ENCODE data around the gene OLFM1.

OLFM1 gene

GRCh38 chr9:135122316-135122715 lies 34.8 kb downstream of the OLFM1 start:
- Histone ChIP-seq H3K4me1 (ENCODE audit: insufficient read depth, low read length) (no peaks in the 10 kb centered on the region), H3K27ac (ENCODE audit: low read length) (no peak overlapping the region), H3K79me2 (ENCODE audit: insufficient read depth, low read length) (no peaks in the 10 kb centered on the region), H3K9ac (ENCODE audit: low read depth, low read length) (no peak overlapping the region), H3K9me3 (ENCODE audit: insufficient read depth, low read length, severe bottlenecking) (peaks cover 4% of the 10 kb centered on the region), H3K4me2 (ENCODE audit: insufficient read depth, low read length) (no peak overlapping the region), H3K27me3 (ENCODE audit: insufficient read depth, low read length, poor library complexity) (no peaks in the 10 kb centered on the region), H4K20me1 (ENCODE audit: insufficient read depth, low read length) (no peaks in the 10 kb centered on the region), H3K36me3 (ENCODE audit: insufficient read depth, low read length) (no peaks in the 10 kb centered on the region), H3K4me3 (ENCODE audit: low read depth in 1 of 2, low read length in 2 of 2) (no peak overlapping the region), H2AFZ (ENCODE audit: low read depth, low read length) (no peak overlapping the region)
- TF ChIP-seq EZH2 (IDR thresholded peaks at IDR 0.05; ENCODE audit: borderline replicate concordance, low read depth, low read length, severe bottlenecking) (no peak), CTCF (IDR thresholded peaks at IDR 0.05; ENCODE audit: borderline replicate concordance, extremely low read depth, low read length, poor library complexity, severe bottlenecking) (no peak)
- ATAC-seq (ENCODE audit: insufficient read depth, low read depth) (no peak), DNase-seq (no peak)

GRCh38 chr9:135123126-135123772 lies 35.8 kb downstream of the OLFM1 start:
- Histone ChIP-seq H3K36me3 (ENCODE audit: insufficient read depth, low read length) (no peaks in the 10 kb centered on the region), H3K4me1 (ENCODE audit: insufficient read depth, low read length) (no peaks in the 10 kb centered on the region), H4K20me1 (ENCODE audit: insufficient read depth, low read length) (no peaks in the 10 kb centered on the region), H3K4me3 (ENCODE audit: low read depth in 1 of 2, low read length in 2 of 2) (no peak overlapping the region), H2AFZ (ENCODE audit: low read depth, low read length) (no peak overlapping the region), H3K9me3 (ENCODE audit: insufficient read depth, low read length, severe bottlenecking) (peaks cover 4% of the 10 kb centered on the region), H3K9ac (ENCODE audit: low read depth, low read length) (no peak overlapping the region), H3K79me2 (ENCODE audit: insufficient read depth, low read length) (no peaks in the 10 kb centered on the region), H3K4me2 (ENCODE audit: insufficient read depth, low read length) (no peak overlapping the region), H3K27me3 (ENCODE audit: insufficient read depth, low read length, poor library complexity) (no peaks in the 10 kb centered on the region), H3K27ac (ENCODE audit: low read length) (no peak overlapping the region)
- TF ChIP-seq CTCF (IDR thresholded peaks at IDR 0.05; ENCODE audit: borderline replicate concordance, extremely low read depth, low read length, poor library complexity, severe bottlenecking), result no peak
- TF ChIP-seq EZH2 (IDR thresholded peaks at IDR 0.05; ENCODE audit: borderline replicate concordance, low read depth, low read length, severe bottlenecking), result no peak
- ATAC-seq (ENCODE audit: insufficient read depth, low read depth) (no peak), DNase-seq (no peak)

- Histone ChIP-seq H3K4me2 (ENCODE audit: insufficient read depth, low read length) (no peak overlapping the region), H4K20me1 (ENCODE audit: insufficient read depth, low read length) (no peaks in the 10 kb centered on the region), H3K36me3 (ENCODE audit: insufficient read depth, low read length) (no peaks in the 10 kb centered on the region), H3K4me1 (ENCODE audit: insufficient read depth, low read length) (no peaks in the 10 kb centered on the region), H3K4me3 (ENCODE audit: low read depth in 1 of 2, low read length in 2 of 2) (no peak overlapping the region), H3K27me3 (ENCODE audit: insufficient read depth, low read length, poor library complexity) (no peaks in the 10 kb centered on the region), H3K9ac (ENCODE audit: low read depth, low read length) (no peak overlapping the region), H2AFZ (ENCODE audit: low read depth, low read length) (no peak overlapping the region), H3K9me3 (ENCODE audit: insufficient read depth, low read length, severe bottlenecking) (peaks cover 4% of the 10 kb centered on the region), H3K27ac (ENCODE audit: low read length) (no peak overlapping the region), H3K79me2 (ENCODE audit: insufficient read depth, low read length) (no peaks in the 10 kb centered on the region)
- DNase-seq (no peak), ATAC-seq (ENCODE audit: insufficient read depth, low read depth) (no peak)
- TF ChIP-seq EZH2 (IDR thresholded peaks at IDR 0.05; ENCODE audit: borderline replicate concordance, low read depth, low read length, severe bottlenecking), result no peak
- no peak for TF ChIP-seq CTCF (IDR thresholded peaks at IDR 0.05; ENCODE audit: borderline replicate concordance, extremely low read depth, low read length, poor library complexity, severe bottlenecking)
Measured at GRCh38 chr9:135123773-135124134, 36.3 kb downstream of the OLFM1 start.

All from DND-41 (cell line).